DOHH2 (cell line): ENCODE measurements around the gene SCN2B.

ENCODE experiments used
- CTCF ChIP-seq: fragments of 200-600 bp; sonication (generic); IDR thresholded peaks from one replicate; pipeline ENCODE4 v1.5.1; 2014; ENCODE audit warnings: antibody characterized with exemption, mild to moderate bottlenecking, low read depth, low read length; ENCODE audit not compliant: poor library complexity, severe bottlenecking
- EZH2phosphoT487 ChIP-seq: fragments of 200-600 bp; sonication (generic); IDR thresholded peaks from 2 replicates; pipeline ENCODE4 v1.6.1; 2017; ENCODE audit warnings: borderline replicate concordance, mild to moderate bottlenecking, antibody characterized with exemption, low read length, moderate library complexity, mixed read lengths

DNA sequence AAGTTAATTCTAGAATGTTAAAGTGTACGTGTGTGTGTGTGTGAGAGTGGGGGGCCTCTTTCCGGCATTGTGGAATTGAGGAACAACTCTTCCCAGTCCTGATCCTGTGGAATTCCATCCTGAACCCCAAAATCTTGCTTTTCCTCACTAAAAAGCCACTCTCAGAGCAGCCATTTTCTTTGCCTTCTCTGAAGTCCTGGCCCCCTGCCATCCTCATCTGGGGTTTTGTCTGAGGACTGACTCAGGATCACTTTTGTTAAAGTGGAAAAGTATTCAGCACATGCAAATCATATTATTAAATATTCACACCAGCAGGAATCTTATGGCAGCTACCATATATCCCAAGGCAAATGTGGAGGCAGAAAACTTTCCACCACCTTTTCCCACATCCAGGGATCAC is 27.6 kb downstream of the SCN2B start:
- TF ChIP-seq CTCF (no peak), EZH2phosphoT487 (no peak)
